ENCODE data around the gene PANX2. TPM values are rescaled to one million over a fixed set of nuclear protein-coding genes. Genes with fewer than 3 reads are reported as not detected.
A peak's percentile ranks its signal among the peaks of the same experiment; 100 is the strongest.

PANX2 gene, protein sequence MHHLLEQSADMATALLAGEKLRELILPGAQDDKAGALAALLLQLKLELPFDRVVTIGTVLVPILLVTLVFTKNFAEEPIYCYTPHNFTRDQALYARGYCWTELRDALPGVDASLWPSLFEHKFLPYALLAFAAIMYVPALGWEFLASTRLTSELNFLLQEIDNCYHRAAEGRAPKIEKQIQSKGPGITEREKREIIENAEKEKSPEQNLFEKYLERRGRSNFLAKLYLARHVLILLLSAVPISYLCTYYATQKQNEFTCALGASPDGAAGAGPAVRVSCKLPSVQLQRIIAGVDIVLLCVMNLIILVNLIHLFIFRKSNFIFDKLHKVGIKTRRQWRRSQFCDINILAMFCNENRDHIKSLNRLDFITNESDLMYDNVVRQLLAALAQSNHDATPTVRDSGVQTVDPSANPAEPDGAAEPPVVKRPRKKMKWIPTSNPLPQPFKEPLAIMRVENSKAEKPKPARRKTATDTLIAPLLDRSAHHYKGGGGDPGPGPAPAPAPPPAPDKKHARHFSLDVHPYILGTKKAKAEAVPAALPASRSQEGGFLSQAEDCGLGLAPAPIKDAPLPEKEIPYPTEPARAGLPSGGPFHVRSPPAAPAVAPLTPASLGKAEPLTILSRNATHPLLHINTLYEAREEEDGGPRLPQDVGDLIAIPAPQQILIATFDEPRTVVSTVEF
- total RNA-seq (0.09 TPM), polyA plus RNA-seq (1.6 TPM)
- long read RNA-seq, donor 1: 0 reads
- long read RNA-seq, donor 2, partial matches to known transcripts: 0 of 1 reads
- long read RNA-seq, donor 2, other reads (novel, unspliced or antisense): 0 of 1 reads
- long read RNA-seq, donor 3: 0 reads
- long read RNA-seq, donor 4: 0 reads
- long read RNA-seq, donor 5: 0 reads
- long read RNA-seq, donor 6: 0 reads
- long read RNA-seq, donor 7: 0 reads
- long read RNA-seq, donor 8: 0 reads
- long read RNA-seq, donor 9: 0 reads
- long read RNA-seq, donor 10: 0 reads

DNA sequence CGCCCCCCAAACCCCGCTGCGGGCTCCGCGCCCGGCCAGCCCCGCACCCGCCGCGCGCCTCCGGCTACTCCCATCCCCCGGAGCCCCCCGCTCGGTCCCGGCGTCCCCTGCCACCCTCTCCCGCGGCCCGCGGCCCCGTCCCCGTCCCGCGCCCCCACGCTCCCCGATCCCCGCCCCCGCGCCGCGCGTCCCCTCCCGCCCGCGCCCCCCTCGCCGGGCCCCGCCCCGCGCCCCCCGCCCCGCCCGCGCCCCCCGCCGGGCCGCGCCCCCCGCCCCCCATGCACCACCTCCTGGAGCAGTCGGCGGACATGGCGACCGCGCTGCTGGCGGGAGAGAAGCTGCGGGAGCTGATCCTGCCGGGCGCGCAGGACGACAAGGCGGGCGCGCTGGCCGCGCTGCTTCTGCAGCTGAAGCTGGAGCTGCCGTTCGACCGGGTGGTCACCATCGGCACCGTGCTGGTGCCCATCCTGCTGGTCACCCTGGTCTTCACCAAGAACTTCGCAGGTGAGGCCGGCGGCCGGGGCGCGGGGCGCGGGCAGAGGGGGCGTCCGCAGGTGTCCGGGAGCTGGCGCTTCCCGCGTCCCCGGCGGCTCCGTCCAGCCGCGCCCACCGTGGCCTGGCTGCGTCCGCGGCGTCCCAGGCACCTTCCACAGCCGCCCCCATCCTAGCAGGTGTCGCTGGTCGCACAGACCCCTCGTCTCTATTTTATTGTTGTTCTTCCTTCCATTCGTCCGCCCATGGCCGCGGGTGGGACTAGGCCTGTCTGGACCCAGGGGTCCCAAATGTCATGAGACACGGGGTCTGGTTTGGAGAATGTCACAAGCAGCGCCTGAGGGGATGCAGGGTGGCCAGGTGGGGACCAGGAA is at the start of gene PANX2:
Gene PANX2, plus strand, starts transcription at position 279 of the 866 bp plus-strand sequence. Its CDS starts 0 bp downstream, at position 279.
- DNase-seq (ENCODE audit: low read depth in 6 of 9, low spot score in 9 of 9): no peak
- peaks cover 35 to 72% of the 10 kb centered on the region in 2 donors for H3K27me3 ChIP-seq (ENCODE audit: control insufficient read depth in 2 of 2, insufficient read depth in 1 of 2, low read length in 1 of 2)
- H3K4me3 ChIP-seq (ENCODE audit: low read length in 2 of 2): peak within 1 kb of the TSS in 1 of 2 donors; percentile 51
- H3K9me3 ChIP-seq (ENCODE audit: control insufficient read depth in 2 of 2, insufficient read depth in 1 of 2, low read length in 1 of 2): no peaks in the 10 kb centered on the region
- H3K4me1 ChIP-seq (ENCODE audit: control insufficient read depth in 2 of 2, insufficient read depth in 2 of 2, low read length in 2 of 2): peaks cover 0 to 11% of the 10 kb centered on the region in 2 donors
- WGBS: 25% methylated on average over 101 of the region's 105 CpGs
- no peaks in the 10 kb centered on the region for H3K36me3 ChIP-seq (ENCODE audit: control insufficient read depth in 2 of 2, insufficient read depth in 2 of 2, low read length in 1 of 2)
- no peak within 1 kb of the TSS for H3K27ac ChIP-seq (ENCODE audit: low read depth in 1 of 2, low read length in 1 of 2)

- H3K4me3 ChIP-seq (ENCODE audit: low read length in 2 of 2): no peak overlapping the region
- no peaks in the 10 kb centered on the region for H3K36me3 ChIP-seq (ENCODE audit: control insufficient read depth in 2 of 2, insufficient read depth in 2 of 2, low read length in 1 of 2)
- peaks cover 0 to 17% of the 10 kb centered on the region in 2 donors for H3K9me3 ChIP-seq (ENCODE audit: control insufficient read depth in 2 of 2, insufficient read depth in 1 of 2, low read length in 1 of 2)
- no peak overlapping the region for H3K27ac ChIP-seq (ENCODE audit: low read depth in 1 of 2, low read length in 1 of 2)
- H3K4me1 ChIP-seq (ENCODE audit: control insufficient read depth in 2 of 2, insufficient read depth in 2 of 2, low read length in 2 of 2): no peaks in the 10 kb centered on the region
- no peak for DNase-seq (ENCODE audit: low read depth in 6 of 9, low spot score in 9 of 9)
- WGBS: 87% methylated on average over 11 of the region's 11 CpGs
- peaks cover 0 to 2% of the 10 kb centered on the region in 2 donors for H3K27me3 ChIP-seq (ENCODE audit: control insufficient read depth in 2 of 2, insufficient read depth in 1 of 2, low read length in 1 of 2)
These were observed 49.3 kb upstream of the PANX2 start for GRCh38 chr22:50121202-50121740.

GRCh38 chr22:50123119-50123518 is 47.4 kb upstream of the PANX2 start:
- no peaks in the 10 kb centered on the region for H3K36me3 ChIP-seq (ENCODE audit: control insufficient read depth in 2 of 2, insufficient read depth in 2 of 2, low read length in 1 of 2)
- peaks cover 0 to 2% of the 10 kb centered on the region in 2 donors for H3K27me3 ChIP-seq (ENCODE audit: control insufficient read depth in 2 of 2, insufficient read depth in 1 of 2, low read length in 1 of 2)
- no peak for DNase-seq (ENCODE audit: low read depth in 6 of 9, low spot score in 9 of 9)
- H3K4me1 ChIP-seq (ENCODE audit: control insufficient read depth in 2 of 2, insufficient read depth in 2 of 2, low read length in 2 of 2): no peaks in the 10 kb centered on the region
- H3K9me3 ChIP-seq (ENCODE audit: control insufficient read depth in 2 of 2, insufficient read depth in 1 of 2, low read length in 1 of 2): peaks cover 0 to 17% of the 10 kb centered on the region in 2 donors
- WGBS: 85% methylated on average over 4 of the region's 4 CpGs
- H3K27ac ChIP-seq (ENCODE audit: low read depth in 1 of 2, low read length in 1 of 2): no peak overlapping the region
- no peak overlapping the region for H3K4me3 ChIP-seq (ENCODE audit: low read length in 2 of 2)

DNA sequence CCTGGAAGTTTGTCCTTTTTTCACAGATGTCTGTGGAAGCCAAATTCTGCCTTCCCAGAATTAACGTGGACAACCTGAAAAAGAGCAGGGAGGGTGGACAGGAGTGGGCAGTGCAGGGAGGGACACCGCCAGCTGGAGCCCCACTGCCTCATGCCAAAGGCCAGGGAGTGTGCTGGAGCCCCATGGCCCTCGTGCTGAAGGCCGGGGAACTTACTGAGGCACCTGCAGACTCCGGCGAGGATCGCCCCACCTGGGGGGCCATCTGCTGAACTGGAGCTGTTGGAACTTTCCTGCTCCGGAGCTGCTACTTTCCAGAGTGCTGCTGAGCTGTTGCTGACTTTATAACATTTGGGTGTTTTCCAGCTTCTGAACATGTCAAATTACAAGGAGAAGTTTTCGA is 45.5 kb upstream of the PANX2 start:
- no peaks in the 10 kb centered on the region for H3K27me3 ChIP-seq (ENCODE audit: control insufficient read depth in 2 of 2, insufficient read depth in 1 of 2, low read length in 1 of 2)
- H3K27ac ChIP-seq (ENCODE audit: low read depth in 1 of 2, low read length in 1 of 2): no peak overlapping the region
- no peak for DNase-seq (ENCODE audit: low read depth in 6 of 9, low spot score in 9 of 9)
- no peak overlapping the region for H3K4me3 ChIP-seq (ENCODE audit: low read length in 2 of 2)
- no peaks in the 10 kb centered on the region for H3K4me1 ChIP-seq (ENCODE audit: control insufficient read depth in 2 of 2, insufficient read depth in 2 of 2, low read length in 2 of 2)
- peaks cover 0 to 17% of the 10 kb centered on the region in 2 donors for H3K9me3 ChIP-seq (ENCODE audit: control insufficient read depth in 2 of 2, insufficient read depth in 1 of 2, low read length in 1 of 2)
- H3K36me3 ChIP-seq (ENCODE audit: control insufficient read depth in 2 of 2, insufficient read depth in 2 of 2, low read length in 1 of 2): no peaks in the 10 kb centered on the region
- 93% methylated on average over 9 of the region's 9 CpGs for WGBS

GRCh38 chr22:50129121-50129736 is 41.3 kb upstream of the PANX2 start:
- H3K36me3 ChIP-seq (ENCODE audit: control insufficient read depth in 2 of 2, insufficient read depth in 2 of 2, low read length in 1 of 2): no peaks in the 10 kb centered on the region
- H3K9me3 ChIP-seq (ENCODE audit: control insufficient read depth in 2 of 2, insufficient read depth in 1 of 2, low read length in 1 of 2): peaks cover 0 to 9% of the 10 kb centered on the region in 2 donors
- DNase-seq (ENCODE audit: low read depth in 6 of 9, low spot score in 9 of 9): no peak
- no peaks in the 10 kb centered on the region for H3K4me1 ChIP-seq (ENCODE audit: control insufficient read depth in 2 of 2, insufficient read depth in 2 of 2, low read length in 2 of 2)
- WGBS: 93% methylated on average over 10 of the region's 10 CpGs
- H3K27ac ChIP-seq (ENCODE audit: low read depth in 1 of 2, low read length in 1 of 2): no peak overlapping the region
- H3K27me3 ChIP-seq (ENCODE audit: control insufficient read depth in 2 of 2, insufficient read depth in 1 of 2, low read length in 1 of 2): no peaks in the 10 kb centered on the region
- no peak overlapping the region for H3K4me3 ChIP-seq (ENCODE audit: low read length in 2 of 2)

GRCh38 chr22:50131894-50132293 is 38.6 kb upstream of the PANX2 start:
- Histone ChIP-seq H3K4me3 (ENCODE audit: low read length in 2 of 2) (no peak overlapping the region), H3K27me3 (ENCODE audit: control insufficient read depth in 2 of 2, insufficient read depth in 1 of 2, low read length in 1 of 2) (no peaks in the 10 kb centered on the region), H3K27ac (ENCODE audit: low read depth in 1 of 2, low read length in 1 of 2) (no peak overlapping the region), H3K36me3 (ENCODE audit: control insufficient read depth in 2 of 2, insufficient read depth in 2 of 2, low read length in 1 of 2) (no peaks in the 10 kb centered on the region), H3K4me1 (ENCODE audit: control insufficient read depth in 2 of 2, insufficient read depth in 2 of 2, low read length in 2 of 2) (no peaks in the 10 kb centered on the region), H3K9me3 (ENCODE audit: control insufficient read depth in 2 of 2, insufficient read depth in 1 of 2, low read length in 1 of 2) (no peaks in the 10 kb centered on the region)
- 83% methylated on average over 4 of the region's 4 CpGs for WGBS
- DNase-seq (ENCODE audit: low read depth in 6 of 9, low spot score in 9 of 9): no peak

GRCh38 chr22:50134481-50134880 is 36.0 kb upstream of the PANX2 start:
- Histone ChIP-seq H3K36me3 (ENCODE audit: control insufficient read depth in 2 of 2, insufficient read depth in 2 of 2, low read length in 1 of 2) (no peaks in the 10 kb centered on the region), H3K4me1 (ENCODE audit: control insufficient read depth in 2 of 2, insufficient read depth in 2 of 2, low read length in 2 of 2) (no peaks in the 10 kb centered on the region), H3K27ac (ENCODE audit: low read depth in 1 of 2, low read length in 1 of 2) (no peak overlapping the region), H3K4me3 (ENCODE audit: low read length in 2 of 2) (no peak overlapping the region), H3K27me3 (ENCODE audit: control insufficient read depth in 2 of 2, insufficient read depth in 1 of 2, low read length in 1 of 2) (no peaks in the 10 kb centered on the region), H3K9me3 (ENCODE audit: control insufficient read depth in 2 of 2, insufficient read depth in 1 of 2, low read length in 1 of 2) (no peaks in the 10 kb centered on the region)
- DNase-seq (ENCODE audit: low read depth in 6 of 9, low spot score in 9 of 9): no peak
- WGBS: 92% methylated on average over 10 of the region's 10 CpGs

DNA sequence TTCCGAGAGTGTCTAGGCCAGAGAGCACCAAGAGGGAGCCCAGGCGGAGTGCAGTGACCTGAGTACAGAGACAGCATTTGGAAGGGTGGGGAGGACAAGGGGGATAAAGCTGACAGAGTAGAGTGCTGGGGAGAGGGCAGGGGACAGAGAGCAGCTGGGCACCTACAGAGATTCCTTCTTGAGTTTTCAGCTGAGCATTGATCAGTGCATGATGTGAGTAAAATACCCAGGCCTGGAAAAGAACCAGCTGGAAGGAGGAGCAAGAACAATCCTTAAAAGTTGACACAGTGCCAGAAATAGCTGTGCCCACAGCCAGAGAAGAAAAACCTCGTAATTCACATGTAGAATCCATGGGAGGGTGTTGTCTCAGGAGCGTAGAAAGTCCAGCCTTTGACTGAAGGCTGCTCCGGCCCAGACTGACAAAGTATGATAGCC is 33.9 kb upstream of the PANX2 start:
- Histone ChIP-seq H3K9me3 (ENCODE audit: control insufficient read depth in 2 of 2, insufficient read depth in 1 of 2, low read length in 1 of 2) (no peaks in the 10 kb centered on the region), H3K36me3 (ENCODE audit: control insufficient read depth in 2 of 2, insufficient read depth in 2 of 2, low read length in 1 of 2) (no peaks in the 10 kb centered on the region), H3K4me1 (ENCODE audit: control insufficient read depth in 2 of 2, insufficient read depth in 2 of 2, low read length in 2 of 2) (peaks cover 4 to 8% of the 10 kb centered on the region in 2 donors), H3K27ac (ENCODE audit: low read depth in 1 of 2, low read length in 1 of 2) (no peak overlapping the region), H3K4me3 (ENCODE audit: low read length in 2 of 2) (no peak overlapping the region), H3K27me3 (ENCODE audit: control insufficient read depth in 2 of 2, insufficient read depth in 1 of 2, low read length in 1 of 2) (no peaks in the 10 kb centered on the region)
- DNase-seq (ENCODE audit: low read depth in 6 of 9, low spot score in 9 of 9): no peak
- WGBS: 93% methylated on average over 5 of the region's 5 CpGs
